ENCODE measurements around the gene WDFY3.

- TF ChIP-seq POLR2A (IDR thresholded peaks at IDR 0.05) (no peak), CTCF (IDR thresholded peaks at IDR 0.05) (no peak)
Observed at GRCh38 chr4:84920617-84921016, 45.9 kb downstream of the WDFY3 start.

Measured in testis (tissue), 2 donors.